H54 (cell line): ENCODE results near the gene TTYH1.
"Not testable (repeated sequence)": the region's sequence is repeated elsewhere in the genome, so short reads cannot be mapped to it uniquely, and the experiment has no call there.

Experiments used
- DNase-seq: peaks from one replicate; pipeline ENCODE4 v3.0.0; 2011; ENCODE audit warnings: low spot score, mixed read lengths; ENCODE audit not compliant: insufficient read length
- FAIRE-seq: peaks from 3 replicates; lab custom pipeline; 2011; peaks lifted over from hg19 to GRCh38; lab: Jason Lieb, UNC
- POLR2A ChIP-seq: IDR thresholded peaks from 2 replicates; pipeline ENCODE4 v1.6.1; 2011; ENCODE audit warnings: low read depth, mild to moderate bottlenecking, low read length

The TTYH1 gene

GRCh38 chr19:54415208-54415900, at the start of gene TTYH1:
TSS of gene TTYH1 (plus strand) at chr19:54415464. CDS start at chr19:54415553, 89 bp downstream.
- FAIRE-seq: no peak
- TF ChIP-seq POLR2A: no peak
- DNase-seq: no peak

GRCh38 chr19:54365798-54366197, 49.5 kb upstream of the TTYH1 start:
- DNase-seq, FAIRE-seq: not testable (repeated sequence)

- DNase-seq (no peak), FAIRE-seq (no peak)
- TF ChIP-seq POLR2A: no peak
Observed at GRCh38 chr19:54366811-54367210, 48.5 kb upstream of the TTYH1 start.

GRCh38 chr19:54369082-54369687, 46.1 kb upstream of the TTYH1 start:
- FAIRE-seq (no peak), DNase-seq (no peak)
- no peak for TF ChIP-seq POLR2A

- DNase-seq, FAIRE-seq: not testable (repeated sequence)
Observed at GRCh38 chr19:54369688-54370433, 45.4 kb upstream of the TTYH1 start.

GRCh38 chr19:54370434-54370796, 44.8 kb upstream of the TTYH1 start:
- FAIRE-seq, DNase-seq: not testable (repeated sequence)

GRCh38 chr19:54371453-54371852, 43.8 kb upstream of the TTYH1 start:
- not testable (repeated sequence) for FAIRE-seq

GRCh38 chr19:54373781-54374631, 41.3 kb upstream of the TTYH1 start:
- FAIRE-seq (no peak), DNase-seq (no peak)
- TF ChIP-seq POLR2A: no peak

More at GRCh38 chr19:54371453-54371852, 43.8 kb upstream of the TTYH1 start:
- DNase-seq: not testable (repeated sequence)

GRCh38 chr19:54375181-54375938, 39.9 kb upstream of the TTYH1 start:
- DNase-seq, FAIRE-seq: not testable (repeated sequence)

GRCh38 chr19:54376610-54377285, 38.5 kb upstream of the TTYH1 start:
- FAIRE-seq (no peak), DNase-seq (no peak)
- TF ChIP-seq POLR2A: no peak

- no peak for DNase-seq
- no peak for FAIRE-seq
- no peak for TF ChIP-seq POLR2A
Observed at GRCh38 chr19:54379187-54379678, 36.0 kb upstream of the TTYH1 start.

GRCh38 chr19:54380897-54381296, 34.4 kb upstream of the TTYH1 start:
- no peak for DNase-seq
- TF ChIP-seq POLR2A: no peak
- FAIRE-seq: no peak

GRCh38 chr19:54382041-54382440, 33.2 kb upstream of the TTYH1 start:
- not testable (repeated sequence) for DNase-seq, FAIRE-seq
